ENCODE data around the gene CLK4.

The CLK4 gene

GRCh38 chr5:178637356-178638074 lies 10.7 kb upstream of the CLK4 start:
- no peak for DNase-seq (ENCODE audit: low spot score)

- no peak for DNase-seq (ENCODE audit: low spot score)
These were observed 5.4 kb upstream of the CLK4 start for GRCh38 chr5:178632285-178632684.

GRCh38 chr5:178630951-178631350 lies 4.1 kb upstream of the CLK4 start:
- DNase-seq (ENCODE audit: low spot score), result no peak

- peak; percentile 77 for DNase-seq (ENCODE audit: low spot score)
These were observed 3.7 kb upstream of the CLK4 start for GRCh38 chr5:178630475-178630930.

- no peak for DNase-seq (ENCODE audit: low spot score)
These were observed 379 bp upstream of the CLK4 start for GRCh38 chr5:178627259-178627598.

- no peak for DNase-seq (ENCODE audit: low spot score)
These were observed 969 bp downstream of the CLK4 start for GRCh38 chr5:178625679-178626483.

- DNase-seq (ENCODE audit: low spot score), result no peak
These were observed 2.0 kb downstream of the CLK4 start for GRCh38 chr5:178624631-178625546.

GRCh38 chr5:178622679-178623247 lies 4.1 kb downstream of the CLK4 start:
- no peak for DNase-seq (ENCODE audit: low spot score)

- no peak for DNase-seq (ENCODE audit: low spot score)
These were observed 7.5 kb downstream of the CLK4 start for GRCh38 chr5:178619390-178619789.

- DNase-seq (ENCODE audit: low spot score), result no peak
These were observed 14.6 kb downstream of the CLK4 start for GRCh38 chr5:178612299-178612698.

- DNase-seq (ENCODE audit: low spot score), result no peak
These were observed 20.6 kb downstream of the CLK4 start for GRCh38 chr5:178606269-178606668.

GRCh38 chr5:178605788-178606187 lies 21.1 kb downstream of the CLK4 start:
- DNase-seq (ENCODE audit: low spot score), result no peak

GRCh38 chr5:178602752-178603151 lies 24.1 kb downstream of the CLK4 start:
- no peak for DNase-seq (ENCODE audit: low spot score)

GRCh38 chr5:178595750-178596149 lies 31.1 kb downstream of the CLK4 start:
- no peak for DNase-seq (ENCODE audit: low spot score)

- DNase-seq (ENCODE audit: low spot score), result no peak
These were observed 31.7 kb downstream of the CLK4 start for GRCh38 chr5:178595150-178595549.

- DNase-seq (ENCODE audit: low spot score), result no peak
These were observed 35.9 kb downstream of the CLK4 start for GRCh38 chr5:178590924-178591423.

GRCh38 chr5:178590141-178590923 lies 36.5 kb downstream of the CLK4 start, which contains the start of gene COL23A1:
Gene COL23A1 (minus strand): TSS chr5:178590393.
- no peak for DNase-seq (ENCODE audit: low spot score)

- no peak for DNase-seq (ENCODE audit: low spot score)
These were observed 37.4 kb downstream of the CLK4 start for GRCh38 chr5:178589180-178590140.

- DNase-seq (ENCODE audit: low spot score), result no peak
These were observed 38.1 kb downstream of the CLK4 start for GRCh38 chr5:178588769-178589168.

Data from LoVo (cell line).